ENCODE measurements around the gene ARL15. TPM values are rescaled to one million over a fixed set of nuclear protein-coding genes. Genes with fewer than 3 reads are reported as not detected.

Gene ARL15
- total RNA-seq, 2 experiments from 2014 or later = 10.6 to 12.3 TPM

- Mint-ChIP-seq H3K9me3 (ENCODE audit: insufficient read depth) (no peaks in the 10 kb centered on the region), H3K27me3 (ENCODE audit: low read depth) (no peaks in the 10 kb centered on the region), H3K27ac (no peak overlapping the region), H3K4me3 (no peak overlapping the region), H3K4me1 (ENCODE audit: low read depth) (peaks cover 2% of the 10 kb centered on the region), H3K36me3 (ENCODE audit: low read depth) (peaks cover 3% of the 10 kb centered on the region)
- ATAC-seq = no peak
- ChIA-PET POLR2A (no interaction called here), CTCF (no interaction called here)
- no peak for DNase-seq
These were observed 339.9 kb downstream of the ARL15 start for GRCh38 chr5:53970475-53970874.

- Mint-ChIP-seq H3K27me3 (ENCODE audit: low read depth) (no peaks in the 10 kb centered on the region), H3K9me3 (ENCODE audit: insufficient read depth) (no peaks in the 10 kb centered on the region), H3K36me3 (ENCODE audit: low read depth) (peaks cover 3% of the 10 kb centered on the region), H3K4me1 (ENCODE audit: low read depth) (no peaks in the 10 kb centered on the region), H3K4me3 (no peak overlapping the region), H3K27ac (no peak overlapping the region)
- ChIA-PET CTCF (no interaction called here), POLR2A (no interaction called here)
- no peak for ATAC-seq
- no peak for DNase-seq
These were observed 341.1 kb downstream of the ARL15 start for GRCh38 chr5:53969176-53969730.

GRCh38 chr5:53965459-53965858 is 344.9 kb downstream of the ARL15 start:
- Mint-ChIP-seq H3K27me3 (ENCODE audit: low read depth) (no peaks in the 10 kb centered on the region), H3K4me3 (no peak overlapping the region), H3K36me3 (ENCODE audit: low read depth) (peaks cover 3% of the 10 kb centered on the region), H3K4me1 (ENCODE audit: low read depth) (no peaks in the 10 kb centered on the region), H3K9me3 (ENCODE audit: insufficient read depth) (no peaks in the 10 kb centered on the region), H3K27ac (no peak overlapping the region)
- ChIA-PET CTCF (no interaction called here), POLR2A (no interaction called here)
- no peak for DNase-seq
- no peak for ATAC-seq

GRCh38 chr5:53963958-53964357 is 346.4 kb downstream of the ARL15 start:
- DNase-seq (no peak), ATAC-seq (no peak)
- Mint-ChIP-seq H3K4me1 (ENCODE audit: low read depth) (no peaks in the 10 kb centered on the region), H3K27ac (no peak overlapping the region), H3K9me3 (ENCODE audit: insufficient read depth) (no peaks in the 10 kb centered on the region), H3K4me3 (no peak overlapping the region), H3K27me3 (ENCODE audit: low read depth) (no peaks in the 10 kb centered on the region), H3K36me3 (ENCODE audit: low read depth) (peaks cover 3% of the 10 kb centered on the region)
- CTCF ChIA-PET = no interaction called here
- POLR2A ChIA-PET = no interaction called here

GRCh38 chr5:53962306-53962705 is 348.1 kb downstream of the ARL15 start:
- Mint-ChIP-seq H3K36me3 (ENCODE audit: low read depth) (peaks cover 3% of the 10 kb centered on the region), H3K4me1 (ENCODE audit: low read depth) (no peaks in the 10 kb centered on the region), H3K4me3 (no peak overlapping the region), H3K9me3 (ENCODE audit: insufficient read depth) (peaks cover 5% of the 10 kb centered on the region), H3K27me3 (ENCODE audit: low read depth) (no peaks in the 10 kb centered on the region), H3K27ac (no peak overlapping the region)
- ChIA-PET CTCF (no interaction called here), POLR2A (interaction anchor here (0.6 kb wide), 1 partner anchor 596 kb away, joined by 3 read pairs; no protein-coding TSS in a partner anchor)
- DNase-seq (no peak), ATAC-seq (no peak)

GRCh38 chr5:53956632-53957031 is 353.7 kb downstream of the ARL15 start:
- Mint-ChIP-seq H3K36me3 (ENCODE audit: low read depth) (peaks cover 7% of the 10 kb centered on the region), H3K27me3 (ENCODE audit: low read depth) (no peaks in the 10 kb centered on the region), H3K9me3 (ENCODE audit: insufficient read depth) (peaks cover 14% of the 10 kb centered on the region), H3K27ac (no peak overlapping the region), H3K4me3 (no peak overlapping the region), H3K4me1 (ENCODE audit: low read depth) (no peaks in the 10 kb centered on the region)
- ATAC-seq (no peak), DNase-seq (no peak)
- POLR2A ChIA-PET = no interaction called here
- CTCF ChIA-PET = no interaction called here

GRCh38 chr5:53956196-53956595 is 354.2 kb downstream of the ARL15 start:
- POLR2A ChIA-PET = no interaction called here
- no peak overlapping the region for H3K27ac Mint-ChIP-seq
- no peak overlapping the region for H3K4me3 Mint-ChIP-seq
- no peaks in the 10 kb centered on the region for H3K27me3 Mint-ChIP-seq (ENCODE audit: low read depth)
- no peak for ATAC-seq
- H3K9me3 Mint-ChIP-seq (ENCODE audit: insufficient read depth) = peaks cover 14% of the 10 kb centered on the region
- CTCF ChIA-PET = no interaction called here
- no peak for DNase-seq
- peaks cover 7% of the 10 kb centered on the region for H3K36me3 Mint-ChIP-seq (ENCODE audit: low read depth)
- H3K4me1 Mint-ChIP-seq (ENCODE audit: low read depth) = no peaks in the 10 kb centered on the region

GRCh38 chr5:53950621-53951020 is 359.8 kb downstream of the ARL15 start:
- Mint-ChIP-seq H3K4me1 (ENCODE audit: low read depth) (no peaks in the 10 kb centered on the region), H3K27ac (no peak overlapping the region), H3K9me3 (ENCODE audit: insufficient read depth) (no peaks in the 10 kb centered on the region), H3K27me3 (ENCODE audit: low read depth) (no peaks in the 10 kb centered on the region), H3K36me3 (ENCODE audit: low read depth) (no peaks in the 10 kb centered on the region), H3K4me3 (no peak overlapping the region)
- no peak for ATAC-seq
- POLR2A ChIA-PET = no interaction called here
- CTCF ChIA-PET = no interaction called here
- no peak for DNase-seq

- no peaks in the 10 kb centered on the region for H3K9me3 Mint-ChIP-seq (ENCODE audit: insufficient read depth)
- ChIA-PET CTCF (no interaction called here), POLR2A (no interaction called here)
- no peaks in the 10 kb centered on the region for H3K27me3 Mint-ChIP-seq (ENCODE audit: low read depth)
- H3K27ac Mint-ChIP-seq = no peak overlapping the region
- no peak for DNase-seq
- ATAC-seq = no peak
- H3K4me1 Mint-ChIP-seq (ENCODE audit: low read depth) = no peaks in the 10 kb centered on the region
- H3K4me3 Mint-ChIP-seq = no peak overlapping the region
- H3K36me3 Mint-ChIP-seq (ENCODE audit: low read depth) = no peaks in the 10 kb centered on the region
These were observed 361.8 kb downstream of the ARL15 start for GRCh38 chr5:53948598-53948997.

GRCh38 chr5:53946405-53947100 is 363.8 kb downstream of the ARL15 start:
- POLR2A ChIA-PET = no interaction called here
- no peaks in the 10 kb centered on the region for H3K36me3 Mint-ChIP-seq (ENCODE audit: low read depth)
- no peaks in the 10 kb centered on the region for H3K4me1 Mint-ChIP-seq (ENCODE audit: low read depth)
- no peak overlapping the region for H3K4me3 Mint-ChIP-seq
- CTCF ChIA-PET = no interaction called here
- H3K27me3 Mint-ChIP-seq (ENCODE audit: low read depth) = no peaks in the 10 kb centered on the region
- H3K9me3 Mint-ChIP-seq (ENCODE audit: insufficient read depth) = no peaks in the 10 kb centered on the region
- no peak overlapping the region for H3K27ac Mint-ChIP-seq
- ATAC-seq (no peak), DNase-seq (no peak)

GRCh38 chr5:53944981-53945380 is 365.4 kb downstream of the ARL15 start:
- Mint-ChIP-seq H3K27ac (no peak overlapping the region), H3K9me3 (ENCODE audit: insufficient read depth) (no peaks in the 10 kb centered on the region), H3K36me3 (ENCODE audit: low read depth) (no peaks in the 10 kb centered on the region), H3K27me3 (ENCODE audit: low read depth) (no peaks in the 10 kb centered on the region), H3K4me3 (no peak overlapping the region), H3K4me1 (ENCODE audit: low read depth) (no peaks in the 10 kb centered on the region)
- CTCF ChIA-PET = no interaction called here
- ATAC-seq = no peak
- no peak for DNase-seq
- POLR2A ChIA-PET = no interaction called here

- ATAC-seq = no peak
- H3K4me1 Mint-ChIP-seq (ENCODE audit: low read depth) = no peaks in the 10 kb centered on the region
These were observed 366.4 kb downstream of the ARL15 start for GRCh38 chr5:53943938-53944337.

GRCh38 chr5:53942724-53943123 is 367.6 kb downstream of the ARL15 start:
- H3K27ac Mint-ChIP-seq = no peak overlapping the region
- no peak overlapping the region for H3K4me3 Mint-ChIP-seq

More at GRCh38 chr5:53943938-53944337, 366.4 kb downstream of the ARL15 start:
- Mint-ChIP-seq H3K4me3 (no peak overlapping the region), H3K27me3 (ENCODE audit: low read depth) (no peaks in the 10 kb centered on the region), H3K36me3 (ENCODE audit: low read depth) (no peaks in the 10 kb centered on the region), H3K27ac (no peak overlapping the region), H3K9me3 (ENCODE audit: insufficient read depth) (no peaks in the 10 kb centered on the region)
- no peak for DNase-seq
- POLR2A ChIA-PET = no interaction called here
- CTCF ChIA-PET = no interaction called here

More at GRCh38 chr5:53942724-53943123, 367.6 kb downstream of the ARL15 start:
- Mint-ChIP-seq H3K36me3 (ENCODE audit: low read depth) (no peaks in the 10 kb centered on the region), H3K9me3 (ENCODE audit: insufficient read depth) (no peaks in the 10 kb centered on the region), H3K27me3 (ENCODE audit: low read depth) (no peaks in the 10 kb centered on the region), H3K4me1 (ENCODE audit: low read depth) (no peaks in the 10 kb centered on the region)
- DNase-seq (no peak), ATAC-seq (no peak)
- ChIA-PET POLR2A (no interaction called here), CTCF (no interaction called here)
